HUES64 (cell line): ENCODE results near the gene TM4SF1.

Experiments
- H3K27ac ChIP-seq: 2 replicates; pipeline ENCODE4 v1.7.0; 2013; ENCODE audit warnings: low read depth, low read length, inconsistent platforms
- H3K27me3 ChIP-seq: 2 replicates; pipeline ENCODE4 v1.6.1; 2013; ENCODE audit warnings: mild to moderate bottlenecking, low read length; ENCODE audit not compliant: insufficient read depth
- H3K36me3 ChIP-seq: 2 replicates; pipeline ENCODE4 v1.6.1; 2013; ENCODE audit warnings: mild to moderate bottlenecking, low read length; ENCODE audit not compliant: insufficient read depth
- H3K4me1 ChIP-seq: 2 replicates; pipeline ENCODE4 v1.6.1; 2013; ENCODE audit warnings: mild to moderate bottlenecking, low read length, moderate library complexity; ENCODE audit not compliant: insufficient read depth
- H3K4me3 ChIP-seq: 2 replicates; pipeline ENCODE4 v1.5.1; 2013; ENCODE audit warnings: mild to moderate bottlenecking, low read length, moderate library complexity
- H3K9ac ChIP-seq: 2 replicates; pipeline ENCODE4 v1.6.1; 2013; ENCODE audit warnings: mild to moderate bottlenecking, low read depth, low read length
- H3K9me3 ChIP-seq: 2 replicates; pipeline ENCODE4 v1.6.1; 2013; ENCODE audit warnings: low read depth, low read length; ENCODE audit not compliant: insufficient read depth
- WGBS: fragments of 150-250, 120-280 bp; methylation state at CpG from one replicate; pipeline ENCODE4 v1.1.7; 2013; ENCODE audit warnings: missing lambda C conversion rate; 5-methylcytosine and 5-hydroxymethylcytosine counted together

Gene TM4SF1

GRCh38 chr3:149319750-149320149 lies 57.7 kb downstream of the TM4SF1 start:
- Histone ChIP-seq H3K27ac (no peak overlapping the region), H3K27me3 (no peaks in the 10 kb centered on the region), H3K9me3 (no peaks in the 10 kb centered on the region), H3K36me3 (no peaks in the 10 kb centered on the region), H3K4me3 (no peak overlapping the region), H3K9ac (no peak overlapping the region), H3K4me1 (no peaks in the 10 kb centered on the region)
- 92% methylated on average over 3 of the region's 3 CpGs for WGBS
